Measurements from ENCODE around the gene MNAT1.

The MNAT1 gene

DNA sequence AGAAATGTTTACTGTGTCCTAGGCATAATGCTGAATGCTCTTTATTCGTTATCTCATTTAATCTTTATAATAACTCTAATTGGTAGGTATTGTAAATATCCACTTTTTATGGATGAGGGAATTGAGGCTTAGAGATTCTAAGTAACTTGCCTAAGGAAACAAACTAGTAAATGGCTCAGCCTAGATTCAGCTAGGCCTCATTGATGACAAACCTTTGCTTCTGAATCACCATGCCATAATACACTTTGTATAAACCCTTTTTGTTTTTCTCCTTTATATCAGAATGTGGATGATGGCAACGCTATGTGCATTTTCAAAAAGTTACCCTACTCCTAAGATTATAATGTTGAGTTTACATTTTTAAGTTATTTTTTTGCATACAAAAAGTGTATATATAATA, 34.0 kb downstream of the MNAT1 start (continued):
- TF ChIP-seq, protein P1, sequence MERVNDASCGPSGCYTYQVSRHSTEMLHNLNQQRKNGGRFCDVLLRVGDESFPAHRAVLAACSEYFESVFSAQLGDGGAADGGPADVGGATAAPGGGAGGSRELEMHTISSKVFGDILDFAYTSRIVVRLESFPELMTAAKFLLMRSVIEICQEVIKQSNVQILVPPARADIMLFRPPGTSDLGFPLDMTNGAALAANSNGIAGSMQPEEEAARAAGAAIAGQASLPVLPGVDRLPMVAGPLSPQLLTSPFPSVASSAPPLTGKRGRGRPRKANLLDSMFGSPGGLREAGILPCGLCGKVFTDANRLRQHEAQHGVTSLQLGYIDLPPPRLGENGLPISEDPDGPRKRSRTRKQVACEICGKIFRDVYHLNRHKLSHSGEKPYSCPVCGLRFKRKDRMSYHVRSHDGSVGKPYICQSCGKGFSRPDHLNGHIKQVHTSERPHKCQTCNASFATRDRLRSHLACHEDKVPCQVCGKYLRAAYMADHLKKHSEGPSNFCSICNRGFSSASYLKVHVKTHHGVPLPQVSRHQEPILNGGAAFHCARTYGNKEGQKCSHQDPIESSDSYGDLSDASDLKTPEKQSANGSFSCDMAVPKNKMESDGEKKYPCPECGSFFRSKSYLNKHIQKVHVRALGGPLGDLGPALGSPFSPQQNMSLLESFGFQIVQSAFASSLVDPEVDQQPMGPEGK (tag by site-specific recombination; IDR thresholded peaks at IDR 0.05): no peak

DNA sequence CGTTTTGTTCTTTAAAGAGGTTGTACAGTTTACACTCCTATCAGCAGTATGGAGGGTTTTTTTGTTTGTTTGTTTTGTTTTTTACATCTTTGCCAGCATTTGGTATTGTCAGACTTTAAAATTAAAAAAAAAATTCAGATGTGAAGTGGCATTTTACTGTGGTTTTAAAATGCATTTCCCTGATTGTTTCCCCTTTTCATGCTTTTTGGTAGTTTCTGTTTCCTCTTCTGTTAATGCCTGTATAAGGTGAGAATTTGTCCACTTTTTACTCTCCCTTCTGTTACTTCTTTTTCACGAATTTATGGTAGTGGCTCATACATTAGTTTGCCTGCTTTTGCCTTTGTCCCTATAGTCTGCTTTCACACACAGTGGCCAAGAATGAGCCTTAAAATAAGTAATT, 36.6 kb downstream of the MNAT1 start:
- no peak overlapping the region for H3K4me3 ChIP-seq (ENCODE audit: low read depth, low read length)
- ChIA-PET CTCF (no interaction called here), POLR2A (no interaction called here)
- no peaks in the 10 kb centered on the region for H3K4me1 ChIP-seq (ENCODE audit: control insufficient read depth, insufficient read depth, low read length)
- H3K36me3 ChIP-seq (ENCODE audit: control insufficient read depth in 2 of 2, insufficient read depth in 1 of 2, low read length in 2 of 2): no peaks in the 10 kb centered on the region
- no peaks in the 10 kb centered on the region for H3K9me3 ChIP-seq (ENCODE audit: control insufficient read depth, insufficient read depth, low read depth, low read length)
- TF ChIP-seq ZNF791 (tag by site-specific recombination; IDR thresholded peaks at IDR 0.05): no peak
- TF ChIP-seq KLF9 (tag by site-specific recombination; IDR thresholded peaks at IDR 0.05; ENCODE audit: low read depth): no peak
- TF ChIP-seq ZNF561 (tag by site-specific recombination; IDR thresholded peaks at IDR 0.05; ENCODE audit: borderline replicate concordance): no peak
- TF ChIP-seq, protein P2, sequence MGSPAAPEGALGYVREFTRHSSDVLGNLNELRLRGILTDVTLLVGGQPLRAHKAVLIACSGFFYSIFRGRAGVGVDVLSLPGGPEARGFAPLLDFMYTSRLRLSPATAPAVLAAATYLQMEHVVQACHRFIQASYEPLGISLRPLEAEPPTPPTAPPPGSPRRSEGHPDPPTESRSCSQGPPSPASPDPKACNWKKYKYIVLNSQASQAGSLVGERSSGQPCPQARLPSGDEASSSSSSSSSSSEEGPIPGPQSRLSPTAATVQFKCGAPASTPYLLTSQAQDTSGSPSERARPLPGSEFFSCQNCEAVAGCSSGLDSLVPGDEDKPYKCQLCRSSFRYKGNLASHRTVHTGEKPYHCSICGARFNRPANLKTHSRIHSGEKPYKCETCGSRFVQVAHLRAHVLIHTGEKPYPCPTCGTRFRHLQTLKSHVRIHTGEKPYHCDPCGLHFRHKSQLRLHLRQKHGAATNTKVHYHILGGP (tag by site-specific recombination; IDR thresholded peaks at IDR 0.05): no peak
- no peak for TF ChIP-seq ZNF366 (tag by site-specific recombination; conservative IDR thresholded peaks at IDR 0.05)
- TF ChIP-seq, protein P3, sequence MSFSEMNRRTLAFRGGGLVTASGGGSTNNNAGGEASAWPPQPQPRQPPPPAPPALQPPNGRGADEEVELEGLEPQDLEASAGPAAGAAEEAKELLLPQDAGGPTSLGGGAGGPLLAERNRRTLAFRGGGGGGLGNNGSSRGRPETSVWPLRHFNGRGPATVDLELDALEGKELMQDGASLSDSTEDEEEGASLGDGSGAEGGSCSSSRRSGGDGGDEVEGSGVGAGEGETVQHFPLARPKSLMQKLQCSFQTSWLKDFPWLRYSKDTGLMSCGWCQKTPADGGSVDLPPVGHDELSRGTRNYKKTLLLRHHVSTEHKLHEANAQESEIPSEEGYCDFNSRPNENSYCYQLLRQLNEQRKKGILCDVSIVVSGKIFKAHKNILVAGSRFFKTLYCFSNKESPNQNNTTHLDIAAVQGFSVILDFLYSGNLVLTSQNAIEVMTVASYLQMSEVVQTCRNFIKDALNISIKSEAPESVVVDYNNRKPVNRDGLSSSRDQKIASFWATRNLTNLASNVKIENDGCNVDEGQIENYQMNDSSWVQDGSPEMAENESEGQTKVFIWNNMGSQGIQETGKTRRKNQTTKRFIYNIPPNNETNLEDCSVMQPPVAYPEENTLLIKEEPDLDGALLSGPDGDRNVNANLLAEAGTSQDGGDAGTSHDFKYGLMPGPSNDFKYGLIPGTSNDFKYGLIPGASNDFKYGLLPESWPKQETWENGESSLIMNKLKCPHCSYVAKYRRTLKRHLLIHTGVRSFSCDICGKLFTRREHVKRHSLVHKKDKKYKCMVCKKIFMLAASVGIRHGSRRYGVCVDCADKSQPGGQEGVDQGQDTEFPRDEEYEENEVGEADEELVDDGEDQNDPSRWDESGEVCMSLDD (tag by site-specific recombination; IDR thresholded peaks at IDR 0.05): no peak
- no peak for TF ChIP-seq ZNF175 (tag by site-specific recombination; IDR thresholded peaks at IDR 0.05)
- no peak overlapping the region for H3K27ac ChIP-seq (ENCODE audit: extremely low read depth, low read depth, low read length)

DNA sequence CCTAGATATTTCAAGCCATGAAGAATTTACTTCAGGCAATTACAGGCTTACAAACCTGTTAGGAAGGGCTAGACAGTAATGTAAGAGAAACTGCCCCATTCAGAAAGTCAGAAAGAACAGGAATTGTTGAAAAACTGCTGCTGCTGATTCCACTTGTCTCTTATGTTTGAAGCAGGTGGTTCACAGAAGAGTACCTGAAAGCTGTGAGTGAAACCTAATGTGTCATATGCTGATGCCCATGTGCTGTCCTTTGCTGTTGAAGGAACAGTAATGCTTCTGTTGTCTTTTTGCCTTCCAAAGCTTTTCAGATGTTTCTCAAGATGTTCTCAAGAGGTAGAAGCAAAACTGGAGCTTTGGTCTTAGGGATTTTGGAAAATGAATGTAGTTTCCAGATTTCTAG, 39.0 kb downstream of the MNAT1 start:
- TF ChIP-seq, protein P4, sequence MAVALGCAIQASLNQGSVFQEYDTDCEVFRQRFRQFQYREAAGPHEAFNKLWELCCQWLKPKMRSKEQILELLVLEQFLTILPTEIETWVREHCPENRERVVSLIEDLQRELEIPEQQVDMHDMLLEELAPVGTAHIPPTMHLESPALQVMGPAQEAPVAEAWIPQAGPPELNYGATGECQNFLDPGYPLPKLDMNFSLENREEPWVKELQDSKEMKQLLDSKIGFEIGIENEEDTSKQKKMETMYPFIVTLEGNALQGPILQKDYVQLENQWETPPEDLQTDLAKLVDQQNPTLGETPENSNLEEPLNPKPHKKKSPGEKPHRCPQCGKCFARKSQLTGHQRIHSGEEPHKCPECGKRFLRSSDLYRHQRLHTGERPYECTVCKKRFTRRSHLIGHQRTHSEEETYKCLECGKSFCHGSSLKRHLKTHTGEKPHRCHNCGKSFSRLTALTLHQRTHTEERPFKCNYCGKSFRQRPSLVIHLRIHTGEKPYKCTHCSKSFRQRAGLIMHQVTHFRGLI (tag by site-specific recombination; IDR thresholded peaks at IDR 0.05): no peak
- no peak for TF ChIP-seq MEIS1 (CRISPR knock-in tag; IDR thresholded peaks at IDR 0.05; ENCODE audit: borderline replicate concordance)
- no peak for TF ChIP-seq SP2 (tag by site-specific recombination; IDR thresholded peaks at IDR 0.05)
- TF ChIP-seq GFI1B (tag by site-specific recombination; IDR thresholded peaks at IDR 0.05): no peak
- no peak for TF ChIP-seq ZNF221 (tag by site-specific recombination; IDR thresholded peaks at IDR 0.05; ENCODE audit: borderline replicate concordance)
- no peak for TF ChIP-seq SP3 (tag by site-specific recombination; IDR thresholded peaks at IDR 0.05)
- TF ChIP-seq, protein P5, sequence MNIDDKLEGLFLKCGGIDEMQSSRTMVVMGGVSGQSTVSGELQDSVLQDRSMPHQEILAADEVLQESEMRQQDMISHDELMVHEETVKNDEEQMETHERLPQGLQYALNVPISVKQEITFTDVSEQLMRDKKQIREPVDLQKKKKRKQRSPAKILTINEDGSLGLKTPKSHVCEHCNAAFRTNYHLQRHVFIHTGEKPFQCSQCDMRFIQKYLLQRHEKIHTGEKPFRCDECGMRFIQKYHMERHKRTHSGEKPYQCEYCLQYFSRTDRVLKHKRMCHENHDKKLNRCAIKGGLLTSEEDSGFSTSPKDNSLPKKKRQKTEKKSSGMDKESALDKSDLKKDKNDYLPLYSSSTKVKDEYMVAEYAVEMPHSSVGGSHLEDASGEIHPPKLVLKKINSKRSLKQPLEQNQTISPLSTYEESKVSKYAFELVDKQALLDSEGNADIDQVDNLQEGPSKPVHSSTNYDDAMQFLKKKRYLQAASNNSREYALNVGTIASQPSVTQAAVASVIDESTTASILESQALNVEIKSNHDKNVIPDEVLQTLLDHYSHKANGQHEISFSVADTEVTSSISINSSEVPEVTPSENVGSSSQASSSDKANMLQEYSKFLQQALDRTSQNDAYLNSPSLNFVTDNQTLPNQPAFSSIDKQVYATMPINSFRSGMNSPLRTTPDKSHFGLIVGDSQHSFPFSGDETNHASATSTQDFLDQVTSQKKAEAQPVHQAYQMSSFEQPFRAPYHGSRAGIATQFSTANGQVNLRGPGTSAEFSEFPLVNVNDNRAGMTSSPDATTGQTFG (tag by site-specific recombination; IDR thresholded peaks at IDR 0.05; ENCODE audit: borderline replicate concordance): no peak
- Histone ChIP-seq H3K36me3 (ENCODE audit: control insufficient read depth in 2 of 2, insufficient read depth in 1 of 2, low read length in 2 of 2) (no peaks in the 10 kb centered on the region), H3K9me3 (ENCODE audit: control insufficient read depth, insufficient read depth, low read depth, low read length) (no peaks in the 10 kb centered on the region), H3K27ac (ENCODE audit: extremely low read depth, low read depth, low read length) (no peak overlapping the region), H3K4me3 (ENCODE audit: low read depth, low read length) (no peak overlapping the region), H3K4me1 (ENCODE audit: control insufficient read depth, insufficient read depth, low read length) (no peaks in the 10 kb centered on the region)
- ChIA-PET CTCF (no interaction called here), POLR2A (no interaction called here)

Data from HEK293 (cell line).